HepG2 (cell line): ENCODE data around the gene TTC6. TPM values are rescaled to one million over a fixed set of nuclear protein-coding genes. Genes with fewer than 3 reads are reported as not detected.

Experiments
- ASH2L ChIP-seq: fragments of 300-600, 200-600 bp; sonication (generic); IDR thresholded peaks from 2 replicates; pipeline ENCODE4 v1.7.0; 2017; ENCODE audit warnings: low read depth, mild to moderate bottlenecking, moderate library complexity, mixed read lengths, low read length; ENCODE audit not compliant: insufficient read length
- ATF1 ChIP-seq: IDR thresholded peaks from 2 replicates; pipeline ENCODE4 v1.6.1; 2016; ENCODE audit warnings: mild to moderate bottlenecking, control low read depth
- GLMP ChIP-seq: sonication (generic); formaldehyde crosslinking; IDR thresholded peaks from 2 replicates; pipeline ENCODE4 v1.9.0; 2021; ENCODE audit warnings: missing genetic modification reagents, mild to moderate bottlenecking, borderline replicate concordance
- KDM4B ChIP-seq: sonication (generic); formaldehyde crosslinking; IDR thresholded peaks from 2 replicates; pipeline ENCODE4 v1.4.0; 2020; ENCODE audit warnings: missing genetic modification reagents
- MIXL1 ChIP-seq: IDR thresholded peaks from 2 replicates; pipeline ENCODE4 v1.6.1; 2016
- NCOR1 ChIP-seq: fragments of 200-600 bp; sonication (generic); IDR thresholded peaks from 2 replicates; pipeline ENCODE4 v1.7.0; 2017; ENCODE audit warnings: antibody characterized with exemption, low read length, borderline replicate concordance
- PAXIP1 ChIP-seq: sonication (generic); formaldehyde crosslinking; conservative IDR thresholded peaks from 2 replicates; pipeline ENCODE4 v1.4.0; 2020; ENCODE audit warnings: mild to moderate bottlenecking, missing genetic modification reagents, moderate library complexity
- RBM39 ChIP-seq: fragments of 200-400 bp; formaldehyde crosslinking; IDR thresholded peaks from one replicate; pipeline ENCODE4 v1.6.1; 2018; ENCODE audit warnings: antibody characterized with exemption, mild to moderate bottlenecking, low read depth, low read length; ENCODE audit not compliant: poor library complexity, severe bottlenecking
- SOX13 ChIP-seq, 3 experiments: fragments of 450-650 bp in 1 of 3; sonication (generic) in 1 of 3; formaldehyde crosslinking in 1 of 3; IDR thresholded peaks in 2 of 3; conservative IDR thresholded peaks in 1 of 3; 2 replicates each; pipeline versions ENCODE4 v1.5.0 to v1.6.1; 2016 to 2020; ENCODE audit warnings: antibody characterized with exemption in 1 of 3, mild to moderate bottlenecking in 1 of 3, missing compliant biosample characterization in 1 of 3, missing genetic modification reagents in 1 of 3, moderate library complexity in 1 of 3
- TOPORS ChIP-seq: sonication (generic); formaldehyde crosslinking; IDR thresholded peaks from 2 replicates; pipeline ENCODE4 v1.8.0; 2023; ENCODE audit warnings: mild to moderate bottlenecking, missing genetic modification reagents
- ZFP91 ChIP-seq: sonication (generic); formaldehyde crosslinking; IDR thresholded peaks from 2 replicates; pipeline ENCODE4 v1.9.0; 2022; ENCODE audit warnings: missing genetic modification reagents, mild to moderate bottlenecking, borderline replicate concordance
- ZNF557 ChIP-seq: sonication (generic); formaldehyde crosslinking; IDR thresholded peaks from 2 replicates; pipeline ENCODE4 v1.4.0; 2020; ENCODE audit warnings: missing genetic modification reagents
- ZNF704 ChIP-seq: sonication (generic); formaldehyde crosslinking; IDR thresholded peaks from 2 replicates; pipeline ENCODE4 v1.8.1; 2023; ENCODE audit warnings: mild to moderate bottlenecking, inconsistent platforms, moderate library complexity, missing genetic modification reagents, borderline replicate concordance
- polyA plus RNA-seq, 8 experiments: library from polyadenylated mRNA; depleted of rRNA in 3 of 8; stranded (reverse) in 7 of 8; unstranded in 1 of 8; fragments of >200 nt; fragmentation: Illumina TruSeq in 4 of 8; extraction: Trizol in 4 of 8; gene quantifications; 2 replicates each; pipeline versions ENCODE4 v1.2.1 to v1.2.3, GENCODE V29; 2011 to 2016; ENCODE audit warnings: low read depth in 4 of 8, missing spikeins in 1 of 8, mixed read lengths in 1 of 8; ENCODE audit not compliant: insufficient read depth in 1 of 8
- total RNA-seq, 5 experiments: library from RNA; depleted of rRNA; stranded (reverse); fragments of >200 nt; fragmentation: Illumina TruSeq; extraction: Trizol; gene quantifications; 2 replicates each; pipeline ENCODE4 v1.2.3, GENCODE V29; 2016; ENCODE audit warnings: low read depth in 1 of 5
- TF ChIP-seq, protein P1 (sequence below): IDR thresholded peaks from 2 replicates; pipeline ENCODE4 v1.4.0; 2020; ENCODE audit warnings: mild to moderate bottlenecking, missing genetic modification reagents

TTC6 gene
- total and polyA plus RNA-seq, 2 of the 13 experiments (the other 11 are each of a cell fraction or from before 2014, with no cell fraction given): 9.3 to 27.4 TPM

DNA sequence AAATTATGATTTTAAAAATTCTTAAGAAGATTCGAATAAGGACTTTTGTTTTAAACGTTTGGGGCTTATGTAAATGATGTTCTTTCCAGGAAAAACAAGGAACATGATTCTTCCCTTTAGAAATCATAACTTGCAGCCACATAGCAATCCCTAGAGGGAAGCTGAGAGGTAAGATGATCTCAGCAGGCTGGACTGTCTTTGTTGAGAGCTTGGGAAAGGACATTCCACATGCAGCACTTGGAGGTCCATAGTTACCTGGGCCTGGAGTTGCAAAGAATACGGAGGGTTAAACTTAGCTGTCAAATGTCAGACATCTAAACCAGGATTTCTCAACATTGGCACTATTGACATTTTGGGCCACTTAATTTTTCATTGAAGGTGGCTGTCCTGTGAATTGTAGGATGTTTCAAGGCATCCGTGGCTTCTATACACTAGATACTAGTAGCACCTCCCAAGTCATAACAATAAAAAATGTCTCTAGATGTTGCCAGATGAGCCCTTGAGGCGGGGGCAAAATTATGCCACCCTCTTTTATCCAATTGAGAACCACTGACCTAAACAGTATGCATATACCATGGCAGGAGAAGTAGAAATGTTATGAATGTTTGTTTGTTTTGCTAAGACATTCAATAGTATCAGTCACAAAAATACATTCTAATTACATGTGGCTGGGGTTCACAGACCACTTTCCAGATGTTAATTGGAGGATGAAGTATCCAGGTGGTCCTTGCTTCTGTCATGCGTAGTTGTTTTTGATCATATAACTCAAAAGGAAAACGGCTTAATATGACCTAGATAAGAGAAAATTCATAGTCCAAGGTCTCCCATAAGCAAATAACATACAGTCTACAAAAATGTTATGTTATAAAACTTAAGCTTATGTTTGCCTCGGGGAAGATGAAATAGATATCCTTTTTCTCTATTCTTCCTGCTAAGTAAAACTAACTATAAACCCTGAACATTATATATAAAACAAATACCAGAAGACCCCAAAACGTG lies 30.5 kb downstream of the TTC6 start (continued):
- TF ChIP-seq GLMP (CRISPR knock-in tag) (no peak), NCOR1 (peak; percentile 69; the same call in 1 of the 2 replicates), ZFP91 (CRISPR knock-in tag) (no peak), ZNF704 (CRISPR knock-in tag) (no peak), RBM39 (no peak), ASH2L (peak; percentile 33), TOPORS (0 out of 2 replicates have a peak, but pooled peaks have one; percentile 45), SOX13 (IDR thresholded peaks at IDR 0.05) (no peak), SOX13 (CRISPR knock-in tag; conservative IDR thresholded peaks at IDR 0.05 in 1 of 2, IDR thresholded peaks at IDR 0.05 in 1 of 2) (peak in 1 of 2 experiments; percentile 17; a peak in 1 of 4 replicates), PAXIP1 (CRISPR knock-in tag) (peak; percentile 49; the same call in 1 of the 2 replicates), MIXL1 (peak; percentile 56), ZNF557 (CRISPR knock-in tag) (no peak), ATF1 (no peak), KDM4B (CRISPR knock-in tag) (no peak)
- TF ChIP-seq, protein P1, sequence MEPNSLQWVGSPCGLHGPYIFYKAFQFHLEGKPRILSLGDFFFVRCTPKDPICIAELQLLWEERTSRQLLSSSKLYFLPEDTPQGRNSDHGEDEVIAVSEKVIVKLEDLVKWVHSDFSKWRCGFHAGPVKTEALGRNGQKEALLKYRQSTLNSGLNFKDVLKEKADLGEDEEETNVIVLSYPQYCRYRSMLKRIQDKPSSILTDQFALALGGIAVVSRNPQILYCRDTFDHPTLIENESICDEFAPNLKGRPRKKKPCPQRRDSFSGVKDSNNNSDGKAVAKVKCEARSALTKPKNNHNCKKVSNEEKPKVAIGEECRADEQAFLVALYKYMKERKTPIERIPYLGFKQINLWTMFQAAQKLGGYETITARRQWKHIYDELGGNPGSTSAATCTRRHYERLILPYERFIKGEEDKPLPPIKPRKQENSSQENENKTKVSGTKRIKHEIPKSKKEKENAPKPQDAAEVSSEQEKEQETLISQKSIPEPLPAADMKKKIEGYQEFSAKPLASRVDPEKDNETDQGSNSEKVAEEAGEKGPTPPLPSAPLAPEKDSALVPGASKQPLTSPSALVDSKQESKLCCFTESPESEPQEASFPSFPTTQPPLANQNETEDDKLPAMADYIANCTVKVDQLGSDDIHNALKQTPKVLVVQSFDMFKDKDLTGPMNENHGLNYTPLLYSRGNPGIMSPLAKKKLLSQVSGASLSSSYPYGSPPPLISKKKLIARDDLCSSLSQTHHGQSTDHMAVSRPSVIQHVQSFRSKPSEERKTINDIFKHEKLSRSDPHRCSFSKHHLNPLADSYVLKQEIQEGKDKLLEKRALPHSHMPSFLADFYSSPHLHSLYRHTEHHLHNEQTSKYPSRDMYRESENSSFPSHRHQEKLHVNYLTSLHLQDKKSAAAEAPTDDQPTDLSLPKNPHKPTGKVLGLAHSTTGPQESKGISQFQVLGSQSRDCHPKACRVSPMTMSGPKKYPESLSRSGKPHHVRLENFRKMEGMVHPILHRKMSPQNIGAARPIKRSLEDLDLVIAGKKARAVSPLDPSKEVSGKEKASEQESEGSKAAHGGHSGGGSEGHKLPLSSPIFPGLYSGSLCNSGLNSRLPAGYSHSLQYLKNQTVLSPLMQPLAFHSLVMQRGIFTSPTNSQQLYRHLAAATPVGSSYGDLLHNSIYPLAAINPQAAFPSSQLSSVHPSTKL (CRISPR knock-in tag): peak; percentile 45
